GM23338 (cell line): Measurements from ENCODE around the gene CHPF. TPM values are rescaled to one million over a fixed set of nuclear protein-coding genes. Genes with fewer than 3 reads are reported as not detected.

Source experiments
- ATAC-seq: fragments of 200-7000 bp; cut with Tn5 transposase; 3 replicates; pipeline ENCODE4 v1.9.1; 2020
- DNase-seq: peaks from one replicate; pipeline ENCODE4 v3.0.0-alpha.2; 2015; ENCODE audit warnings: low spot score
- H2AFZ ChIP-seq: fragments of 200-600 bp; sonication (generic); 2 replicates; pipeline ENCODE4 v1.8.0; 2016; ENCODE audit warnings: antibody characterized with exemption, mild to moderate bottlenecking, moderate library complexity
- H3F3A ChIP-seq: fragments of 200-600 bp; sonication (generic); replicated peaks from 2 replicates; pipeline ENCODE4 v1.8.0; 2017; ENCODE audit warnings: antibody characterized with exemption, mixed run types, low read depth
- H3K27ac ChIP-seq: fragments of 200-600 bp; sonication (generic); 2 replicates; pipeline ENCODE4 v1.6.1; 2016; ENCODE audit warnings: low read depth
- H3K27me3 ChIP-seq: fragments of 200-600 bp; sonication (generic); 2 replicates; pipeline ENCODE4 v1.8.0; 2016; ENCODE audit warnings: mild to moderate bottlenecking, mixed run types, moderate library complexity; ENCODE audit not compliant: insufficient read depth
- H3K36me3 ChIP-seq: fragments of 200-600 bp; sonication (generic); 2 replicates; pipeline ENCODE4 v1.8.0; 2016; ENCODE audit warnings: mild to moderate bottlenecking; ENCODE audit not compliant: insufficient read depth
- H3K4me1 ChIP-seq: fragments of 200-600 bp; sonication (generic); 2 replicates; pipeline ENCODE4 v1.8.0; 2016; ENCODE audit warnings: mild to moderate bottlenecking, moderate library complexity; ENCODE audit not compliant: insufficient read depth
- H3K4me2 ChIP-seq: fragments of 200-600 bp; sonication (generic); 2 replicates; pipeline ENCODE4 v1.7.1; 2017; ENCODE audit warnings: mixed run types
- H3K4me3 ChIP-seq: fragments of 200-600 bp; sonication (generic); 2 replicates; pipeline ENCODE4 v1.6.1; 2016; ENCODE audit warnings: mixed run types
- H3K79me2 ChIP-seq: fragments of 200-600 bp; sonication (generic); replicated peaks from 2 replicates; pipeline ENCODE4 v1.8.0; 2017; ENCODE audit warnings: mild to moderate bottlenecking; ENCODE audit not compliant: insufficient read depth
- H3K9me2 ChIP-seq: fragments of 200-600 bp; sonication (generic); 2 replicates; pipeline ENCODE4 v1.8.0; 2017; ENCODE audit not compliant: insufficient read depth
- H4K20me1 ChIP-seq: fragments of 200-600 bp; sonication (generic); replicated peaks from 2 replicates; pipeline ENCODE4 v1.8.0; 2017; ENCODE audit warnings: mild to moderate bottlenecking; ENCODE audit not compliant: insufficient read depth
- H3K27ac Mint-ChIP-seq: 2 replicates; pipeline ENCODE4 v1.8.0; 2020; ENCODE audit warnings: inconsistent platforms, mild to moderate bottlenecking, moderate library complexity, mixed read lengths
- H3K27me3 Mint-ChIP-seq: 3 replicates; pipeline ENCODE4 v1.8.0; 2022; ENCODE audit warnings: low read depth, mild to moderate bottlenecking, moderate library complexity, mixed read lengths, inconsistent platforms; ENCODE audit not compliant: insufficient read depth, poor library complexity
- H3K36me3 Mint-ChIP-seq: 3 replicates; pipeline ENCODE4 v1.8.0; 2021; ENCODE audit warnings: low read depth, mild to moderate bottlenecking, inconsistent platforms, moderate library complexity, mixed read lengths
- H3K4me1 Mint-ChIP-seq: 3 replicates; pipeline ENCODE4 v1.8.0; 2020; ENCODE audit warnings: mild to moderate bottlenecking, inconsistent platforms, mixed read lengths
- H3K4me3 Mint-ChIP-seq: 3 replicates; pipeline ENCODE4 v1.8.0; 2021; ENCODE audit warnings: moderate library complexity, mild to moderate bottlenecking, inconsistent platforms, mixed read lengths
- H3K9me3 Mint-ChIP-seq: 3 replicates; pipeline ENCODE4 v1.8.0; 2020; ENCODE audit warnings: moderate library complexity, mild to moderate bottlenecking, inconsistent platforms, mixed read lengths
- CTCF ChIP-seq, 2 experiments: fragments of 200-600 bp in 1 of 2; sonication (generic) in 1 of 2; conservative IDR thresholded peaks; 2 replicates each; pipeline versions ENCODE4 v1.5.1 to v1.6.1; 2016 to 2017; ENCODE audit warnings: antibody characterized with exemption in 2 of 2, low read depth in 2 of 2, mild to moderate bottlenecking in 2 of 2, moderate library complexity in 1 of 2
- ETS1 ChIP-seq: IDR thresholded peaks from 2 replicates; pipeline ENCODE4 v1.6.1; 2016; ENCODE audit warnings: antibody characterized with exemption
- EZH2phosphoT487 ChIP-seq: fragments of 200-600 bp; sonication (generic); IDR thresholded peaks from one replicate; pipeline ENCODE4 v1.8.1; 2018; ENCODE audit warnings: antibody characterized with exemption; ENCODE audit not compliant: unreplicated experiment
- JUNB ChIP-seq: IDR thresholded peaks from one replicate; pipeline ENCODE4 v1.6.1; 2016; ENCODE audit warnings: antibody characterized with exemption; ENCODE audit not compliant: unreplicated experiment
- NANOG ChIP-seq: IDR thresholded peaks from 2 replicates; pipeline ENCODE4 v1.6.1; 2016; ENCODE audit warnings: antibody characterized with exemption, borderline replicate concordance
- REST ChIP-seq: IDR thresholded peaks from one replicate; pipeline ENCODE4 v1.6.1; 2018; ENCODE audit warnings: antibody characterized with exemption; ENCODE audit not compliant: unreplicated experiment
- STAT1 ChIP-seq: IDR thresholded peaks from one replicate; pipeline ENCODE4 v1.6.1; 2016; ENCODE audit warnings: antibody characterized with exemption; ENCODE audit not compliant: unreplicated experiment
- ZNF114 ChIP-seq: fragments of 250-450 bp; sonication (Bioruptor Pico); IDR thresholded peaks from 2 replicates; pipeline ENCODE4 v1.5.0; 2020; ENCODE audit warnings: mild to moderate bottlenecking, moderate library complexity
- ZNF331 ChIP-seq: fragments of 250-450 bp; sonication (Bioruptor Pico); IDR thresholded peaks from 2 replicates; pipeline ENCODE4 v1.5.0; 2020; ENCODE audit warnings: low read depth, mild to moderate bottlenecking, moderate library complexity
- ZNF462 ChIP-seq: fragments of 250-450 bp; sonication (Bioruptor Pico); IDR thresholded peaks from 2 replicates; pipeline ENCODE4 v1.5.0; 2020; ENCODE audit warnings: mild to moderate bottlenecking, moderate library complexity
- polyA plus RNA-seq: library from polyadenylated mRNA; unstranded; fragments of >200 nt; fragmentation: Nextera tagmentation; extraction: Ambion mirVana; gene quantifications from 2 replicates; pipeline ENCODE4 v1.2.1, GENCODE V29; 2016
- total RNA-seq: library from RNA; depleted of rRNA; stranded (reverse); fragments of >200 nt; shearing (Covaris generic); gene quantifications from 2 replicates; pipeline ENCODE4 v1.2.3, GENCODE V29; 2014

The CHPF gene
- total and polyA plus RNA-seq, 2 experiments from 2014 or later = 36.5 to 252 TPM

GRCh38 chr2:219506153-219506801 lies 37.3 kb downstream of the CHPF start (continued):
- no peak for TF ChIP-seq ETS1
- TF ChIP-seq CTCF (conservative IDR thresholded peaks at IDR 0.05; ENCODE audit: low read depth in 2 of 2) = no peak
- no peak for TF ChIP-seq NANOG
- TF ChIP-seq JUNB = no peak

- Mint-ChIP-seq H3K9me3 (no peaks in the 10 kb centered on the region), H3K36me3 (peaks cover 10% of the 10 kb centered on the region), H3K4me1 (peaks cover 72% of the 10 kb centered on the region), H3K27ac (0 out of 2 replicates have a peak overlapping the region, but pooled peaks have one; percentile 18), H3K4me3 (no peak overlapping the region), H3K27me3 (peaks cover 28% of the 10 kb centered on the region)
- Histone ChIP-seq H4K20me1 (no peaks in the 10 kb centered on the region), H3K4me3 (no peak overlapping the region), H2AFZ (no peak overlapping the region), H3K9me2 (no peaks in the 10 kb centered on the region), H3K27ac (no peak overlapping the region), H3F3A (peaks cover 17% of the 10 kb centered on the region), H3K4me2 (peak overlapping the region; percentile 92; the same call in 1 of the 2 replicates), H3K27me3 (peaks cover 3% of the 10 kb centered on the region; the same call in 1 of the 2 replicates), H3K79me2 (no peaks in the 10 kb centered on the region), H3K36me3 (no peaks in the 10 kb centered on the region), H3K4me1 (peaks cover 53% of the 10 kb centered on the region)
- DNase-seq (no peak), ATAC-seq (no peak)
- no peak for TF ChIP-seq EZH2phosphoT487
- no peak for TF ChIP-seq NANOG
- no peak for TF ChIP-seq ZNF114 (CRISPR knock-in tag)
- TF ChIP-seq ETS1 = no peak
- no peak for TF ChIP-seq JUNB
- TF ChIP-seq STAT1 = no peak
- no peak for TF ChIP-seq REST
- TF ChIP-seq ZNF462 = no peak
- TF ChIP-seq ZNF331 (CRISPR knock-in tag) = no peak
Observed at GRCh38 chr2:219505585-219505984, 38.0 kb downstream of the CHPF start.
